Smooth muscle cell (in vitro differentiated cells): ENCODE results near the gene TWF2. TPM values are rescaled to one million over a fixed set of nuclear protein-coding genes. Genes with fewer than 3 reads are reported as not detected.

ENCODE experiments used
- DNase-seq: peaks from one replicate; lab custom pipeline; 2025; ENCODE audit not compliant: unreplicated experiment; lab: John Stamatoyannopoulos, UW
- H2AFZ ChIP-seq: fragments of 200-600 bp; sonication (generic); 2 replicates; pipeline ENCODE4 v1.6.0; 2016; ENCODE audit warnings: antibody characterized with exemption, low read depth, mild to moderate bottlenecking
- H3F3A ChIP-seq: fragments of 200-600 bp; sonication (generic); 2 replicates; pipeline ENCODE4 v1.6.0; 2017; ENCODE audit warnings: antibody characterized with exemption, low read depth
- H3K27ac ChIP-seq: fragments of 200-600 bp; sonication (generic); 2 replicates; pipeline ENCODE4 v1.5.1; 2016; ENCODE audit warnings: low read depth, mild to moderate bottlenecking
- H3K27me3 ChIP-seq: fragments of 200-600 bp; sonication (generic); 2 replicates; pipeline ENCODE4 v1.6.1; 2016; ENCODE audit warnings: low read depth, mild to moderate bottlenecking
- H3K36me3 ChIP-seq: fragments of 200-600 bp; sonication (generic); 2 replicates; pipeline ENCODE4 v1.5.1; 2016; ENCODE audit warnings: low read depth
- H3K4me1 ChIP-seq: fragments of 200-600 bp; sonication (generic); 2 replicates; pipeline ENCODE4 v1.5.1; 2016; ENCODE audit warnings: low read depth
- H3K4me2 ChIP-seq: fragments of 200-600 bp; sonication (generic); 2 replicates; pipeline ENCODE4 v1.6.0; 2016; ENCODE audit warnings: mild to moderate bottlenecking
- H3K4me3 ChIP-seq: fragments of 200-600 bp; sonication (generic); 2 replicates; pipeline ENCODE4 v1.5.1; 2016; ENCODE audit warnings: mild to moderate bottlenecking
- H3K79me2 ChIP-seq: fragments of 200-600 bp; sonication (generic); 2 replicates; pipeline ENCODE4 v1.6.0; 2016; ENCODE audit warnings: low read depth, mild to moderate bottlenecking
- H3K9ac ChIP-seq: fragments of 200-600 bp; sonication (generic); 2 replicates; pipeline ENCODE4 v1.6.0; 2016; ENCODE audit warnings: low read depth
- H3K9me3 ChIP-seq: fragments of 200-600 bp; sonication (generic); replicated peaks from 2 replicates; pipeline ENCODE4 v1.5.1; 2016; ENCODE audit warnings: low read depth
- H4K20me1 ChIP-seq: fragments of 200-600 bp; sonication (generic); 2 replicates; pipeline ENCODE4 v1.6.0; 2016; ENCODE audit warnings: low read depth
- WGBS: methylation state at CpG from one replicate; pipeline ENCODE4 v1.1.7; 2016; ENCODE audit warnings: low lambda C conversion rate; 5-methylcytosine and 5-hydroxymethylcytosine counted together
- polyA plus RNA-seq: library from polyadenylated mRNA; unstranded; fragments of >200 nt; fragmentation: Nextera tagmentation; extraction: Ambion mirVana; gene quantifications from 2 replicates; pipeline ENCODE4 v1.2.1, GENCODE V29; 2016
- total RNA-seq: library from RNA; depleted of rRNA; stranded (reverse); fragments of >200 nt; gene quantifications from 2 replicates; pipeline ENCODE4 v1.2.3, GENCODE V29; 2014
- TF ChIP-seq, protein P1 (sequence below): fragments of 200-600 bp; sonication (generic); IDR thresholded peaks from 2 replicates; pipeline ENCODE4 v1.5.1; 2017; ENCODE audit warnings: borderline replicate concordance, mild to moderate bottlenecking, antibody characterized with exemption; ENCODE audit not compliant: insufficient read depth, poor library complexity, severe bottlenecking

TWF2 gene
- total and polyA plus RNA-seq, 2 experiments from 2014 or later = 80.9 to 96.8 TPM

DNA sequence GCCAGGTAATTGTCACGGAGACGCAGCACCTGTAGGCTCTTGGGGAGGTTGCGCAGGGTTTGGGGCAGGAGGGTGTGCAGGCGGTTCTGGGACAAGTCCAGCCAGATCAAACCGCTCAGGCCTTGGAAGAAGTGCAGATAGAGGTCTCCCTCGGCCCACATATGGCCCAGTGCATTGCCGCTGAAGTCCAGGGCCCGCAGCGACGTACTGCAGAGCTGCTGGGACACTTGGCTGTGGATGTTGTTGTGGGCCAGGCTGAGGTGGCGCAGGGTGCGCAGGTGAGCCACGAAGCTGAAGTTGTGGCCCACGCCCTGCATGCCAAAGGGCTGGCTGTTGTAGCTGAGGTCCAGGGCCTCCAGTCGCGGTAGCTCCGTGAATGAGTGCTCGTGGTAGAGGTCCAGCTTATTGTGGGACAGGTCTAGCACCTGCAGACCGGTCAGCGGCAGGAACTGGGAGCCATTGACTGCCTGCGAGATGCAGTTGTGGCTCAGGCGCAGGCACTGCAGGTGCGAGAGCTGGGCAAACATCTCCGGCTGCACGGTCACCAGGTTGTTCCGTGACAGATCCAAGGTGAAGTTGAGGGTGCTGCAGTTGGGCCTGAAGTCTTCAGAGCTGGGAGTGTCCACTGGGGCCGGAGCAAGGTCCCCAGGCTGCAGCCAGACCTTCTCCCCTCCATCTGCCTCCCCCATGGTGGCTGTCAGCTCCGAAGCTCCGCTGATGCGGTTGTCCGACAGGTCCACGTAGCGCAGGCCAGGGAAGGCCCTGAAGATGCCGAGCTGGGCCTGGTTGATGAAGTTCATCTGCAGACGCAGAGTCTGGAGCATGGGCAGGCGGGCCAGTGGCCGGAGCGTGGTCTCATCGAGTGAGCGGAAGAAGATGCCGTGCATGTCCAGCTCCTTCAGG, 16.4 kb downstream of the TWF2 start:
- no peaks in the 10 kb centered on the region for H3K36me3 ChIP-seq
- no peak overlapping the region for H2AFZ ChIP-seq
- H3K4me3 ChIP-seq = no peak overlapping the region
- no peaks in the 10 kb centered on the region for H3K9me3 ChIP-seq
- 96% methylated on average over 41 of the region's 41 CpGs for WGBS
- TF ChIP-seq, protein P1, sequence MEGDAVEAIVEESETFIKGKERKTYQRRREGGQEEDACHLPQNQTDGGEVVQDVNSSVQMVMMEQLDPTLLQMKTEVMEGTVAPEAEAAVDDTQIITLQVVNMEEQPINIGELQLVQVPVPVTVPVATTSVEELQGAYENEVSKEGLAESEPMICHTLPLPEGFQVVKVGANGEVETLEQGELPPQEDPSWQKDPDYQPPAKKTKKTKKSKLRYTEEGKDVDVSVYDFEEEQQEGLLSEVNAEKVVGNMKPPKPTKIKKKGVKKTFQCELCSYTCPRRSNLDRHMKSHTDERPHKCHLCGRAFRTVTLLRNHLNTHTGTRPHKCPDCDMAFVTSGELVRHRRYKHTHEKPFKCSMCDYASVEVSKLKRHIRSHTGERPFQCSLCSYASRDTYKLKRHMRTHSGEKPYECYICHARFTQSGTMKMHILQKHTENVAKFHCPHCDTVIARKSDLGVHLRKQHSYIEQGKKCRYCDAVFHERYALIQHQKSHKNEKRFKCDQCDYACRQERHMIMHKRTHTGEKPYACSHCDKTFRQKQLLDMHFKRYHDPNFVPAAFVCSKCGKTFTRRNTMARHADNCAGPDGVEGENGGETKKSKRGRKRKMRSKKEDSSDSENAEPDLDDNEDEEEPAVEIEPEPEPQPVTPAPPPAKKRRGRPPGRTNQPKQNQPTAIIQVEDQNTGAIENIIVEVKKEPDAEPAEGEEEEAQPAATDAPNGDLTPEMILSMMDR = no peak
- H3K27me3 ChIP-seq = no peaks in the 10 kb centered on the region
- no peak overlapping the region for H3K9ac ChIP-seq
- H3K4me1 ChIP-seq = no peaks in the 10 kb centered on the region
- H3K4me2 ChIP-seq = no peak overlapping the region
- no peaks in the 10 kb centered on the region for H3K79me2 ChIP-seq
- DNase-seq = no peak
- no peaks in the 10 kb centered on the region for H4K20me1 ChIP-seq
- H3K27ac ChIP-seq = no peak overlapping the region
- H3F3A ChIP-seq = no peaks in the 10 kb centered on the region

DNA sequence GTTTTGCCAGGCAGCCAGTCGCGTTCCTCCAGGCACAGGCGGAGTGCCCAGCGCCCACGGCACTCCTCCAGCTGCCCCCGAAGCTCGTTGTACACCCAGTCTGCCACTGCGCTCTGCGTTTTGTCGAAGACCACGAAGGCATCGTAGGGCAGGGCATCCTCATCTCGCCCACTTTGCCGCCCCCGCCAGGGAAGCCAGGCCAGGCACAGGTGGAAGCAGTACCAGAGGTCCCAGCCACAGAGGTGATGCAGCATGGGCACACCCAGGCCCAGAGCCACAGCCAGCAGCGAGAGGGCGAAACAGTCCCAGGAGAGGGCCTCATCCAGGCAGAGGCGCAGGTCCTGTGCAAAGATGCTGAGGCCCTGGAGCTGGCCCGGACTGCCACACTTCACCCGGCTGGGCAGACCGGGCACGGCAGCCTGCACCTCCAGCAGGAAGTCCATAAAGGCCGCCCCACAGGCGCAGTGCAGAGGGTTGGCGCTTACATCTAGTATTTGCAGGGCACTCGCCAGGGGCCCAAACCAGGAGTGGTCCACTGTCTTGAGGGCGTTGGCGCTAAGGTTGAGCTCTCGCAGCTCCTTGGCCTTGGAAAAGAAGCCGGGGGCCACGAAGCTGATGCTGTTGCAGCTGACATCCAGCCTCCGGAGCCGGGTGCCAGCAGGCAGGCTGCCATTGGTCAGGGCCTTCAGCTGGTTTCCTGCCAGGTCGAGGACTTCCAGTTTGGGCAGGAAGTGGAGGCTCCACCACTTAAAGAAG, 17.2 kb downstream of the TWF2 start:
- TF ChIP-seq, protein P1 = no peak
- no peaks in the 10 kb centered on the region for H3K36me3 ChIP-seq
- H3K4me1 ChIP-seq = no peaks in the 10 kb centered on the region
- H3K27ac ChIP-seq = no peak overlapping the region
- H3K27me3 ChIP-seq = no peaks in the 10 kb centered on the region
- no peaks in the 10 kb centered on the region for H4K20me1 ChIP-seq
- H3K4me3 ChIP-seq = no peak overlapping the region
- no peaks in the 10 kb centered on the region for H3F3A ChIP-seq
- no peak overlapping the region for H3K4me2 ChIP-seq
- no peaks in the 10 kb centered on the region for H3K79me2 ChIP-seq
- WGBS = 95% methylated on average over 34 of the region's 34 CpGs
- H3K9ac ChIP-seq = no peak overlapping the region
- no peak overlapping the region for H2AFZ ChIP-seq
- no peaks in the 10 kb centered on the region for H3K9me3 ChIP-seq
- no peak for DNase-seq

DNA sequence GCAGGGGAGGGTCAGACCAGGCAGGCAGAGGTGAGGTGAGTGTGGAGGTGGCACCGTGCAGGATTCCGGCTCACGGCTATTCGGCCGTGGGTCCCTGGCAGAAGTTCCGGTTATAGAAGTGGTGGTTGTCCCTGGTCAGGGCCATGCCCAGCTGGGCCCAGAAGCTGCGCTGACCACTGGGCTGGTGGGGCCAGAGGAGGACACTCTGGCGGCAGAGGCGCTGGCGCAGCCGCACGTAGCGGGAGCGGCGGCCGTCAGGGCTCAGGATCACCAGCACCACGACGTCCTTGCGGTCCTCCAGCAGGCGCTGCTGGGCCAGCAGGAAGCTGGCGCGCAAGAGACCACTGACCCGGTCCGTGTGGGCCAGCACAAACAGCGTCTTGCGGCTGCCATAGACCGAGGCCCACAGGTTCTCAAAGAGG, 17.8 kb downstream of the TWF2 start:
- H3K36me3 ChIP-seq = no peaks in the 10 kb centered on the region
- whole genome bisulfite sequencing = 97% methylated on average over 27 of the region's 27 CpGs
- H3F3A ChIP-seq = no peaks in the 10 kb centered on the region
- TF ChIP-seq, protein P1 = no peak
- no peak overlapping the region for H3K27ac ChIP-seq
- H3K4me1 ChIP-seq = no peaks in the 10 kb centered on the region
- H3K27me3 ChIP-seq = no peaks in the 10 kb centered on the region
- no peaks in the 10 kb centered on the region for H4K20me1 ChIP-seq
- no peak overlapping the region for H3K4me2 ChIP-seq
- H2AFZ ChIP-seq = no peak overlapping the region
- no peak overlapping the region for H3K9ac ChIP-seq
- no peaks in the 10 kb centered on the region for H3K9me3 ChIP-seq
- DNase-seq = no peak
- H3K79me2 ChIP-seq = no peaks in the 10 kb centered on the region
- no peak overlapping the region for H3K4me3 ChIP-seq
